GM20431 (cell line): ENCODE results near the gene GPR150.

Experiments
- in situ Hi-C: fragments of 300-500 bp; cut with MseI, MboI; formaldehyde crosslinking; loops from one replicate; pipeline ENCODE4 v1.15.0; 2020; ENCODE audit warnings: low sequenced_read_pairs; ENCODE audit not compliant: unreplicated experiment

Gene GPR150

GRCh38 chr5:95621839-95622629 is 2.1 kb downstream of the GPR150 start:
- in situ Hi-C loops, result no loop called here

- in situ Hi-C loops, result no loop called here
These were observed 3.8 kb downstream of the GPR150 start for GRCh38 chr5:95623706-95624105.

GRCh38 chr5:95624368-95624767 is 4.5 kb downstream of the GPR150 start:
- in situ Hi-C loops, result no loop called here

GRCh38 chr5:95626701-95627100 is 6.8 kb downstream of the GPR150 start:
- in situ Hi-C loops, result loop anchor here (25.0 kb wide), 1 partner anchor 211 kb away; no protein-coding TSS in a partner anchor

GRCh38 chr5:95627971-95628810 is 8.3 kb downstream of the GPR150 start:
- in situ Hi-C loops, result loop anchor here (25.0 kb wide), 1 partner anchor 209 kb away; no protein-coding TSS in a partner anchor

- in situ Hi-C loops, result loop anchor here (25.0 kb wide), 1 partner anchor 208 kb away; no protein-coding TSS in a partner anchor
These were observed 9.0 kb downstream of the GPR150 start for GRCh38 chr5:95628933-95629332.

- in situ Hi-C loops, result loop anchor here (25.0 kb wide), 1 partner anchor 207 kb away; no protein-coding TSS in a partner anchor
These were observed 10.6 kb downstream of the GPR150 start for GRCh38 chr5:95630394-95630917.

GRCh38 chr5:95631255-95631958 is 11.5 kb downstream of the GPR150 start:
- in situ Hi-C loops, result loop anchor here (25.0 kb wide), 1 partner anchor 206 kb away; no protein-coding TSS in a partner anchor

- in situ Hi-C loops, result loop anchor here (25.0 kb wide), 1 partner anchor 205 kb away; no protein-coding TSS in a partner anchor
These were observed 12.2 kb downstream of the GPR150 start for GRCh38 chr5:95631991-95632675.

- in situ Hi-C loops, result loop anchor here (25.0 kb wide), 1 partner anchor 204 kb away; no protein-coding TSS in a partner anchor
These were observed 13.1 kb downstream of the GPR150 start for GRCh38 chr5:95632942-95633341.

- in situ Hi-C loops, result loop anchor here (25.0 kb wide), 1 partner anchor 204 kb away; no protein-coding TSS in a partner anchor
These were observed 13.8 kb downstream of the GPR150 start for GRCh38 chr5:95633671-95634070.

- in situ Hi-C loops, result loop anchor here (25.0 kb wide), 1 partner anchor 203 kb away; no protein-coding TSS in a partner anchor
These were observed 14.2 kb downstream of the GPR150 start for GRCh38 chr5:95634081-95634480.

- in situ Hi-C loops, result loop anchor here (25.0 kb wide), 1 partner anchor 199 kb away; no protein-coding TSS in a partner anchor
These were observed 18.7 kb downstream of the GPR150 start for GRCh38 chr5:95638632-95639031.

GRCh38 chr5:95641741-95642220 is 21.9 kb downstream of the GPR150 start:
- in situ Hi-C loops, result loop anchor here (25.0 kb wide), 1 partner anchor 196 kb away; no protein-coding TSS in a partner anchor

- in situ Hi-C loops, result loop anchor here (25.0 kb wide), 1 partner anchor 194 kb away; no protein-coding TSS in a partner anchor
These were observed 23.3 kb downstream of the GPR150 start for GRCh38 chr5:95643152-95643551.

- in situ Hi-C loops, result loop anchor here (25.0 kb wide), 1 partner anchor 193 kb away; no protein-coding TSS in a partner anchor
These were observed 24.6 kb downstream of the GPR150 start for GRCh38 chr5:95644351-95645042.

- in situ Hi-C loops, result loop anchor here (25.0 kb wide), 1 partner anchor 191 kb away; no protein-coding TSS in a partner anchor
These were observed 26.3 kb downstream of the GPR150 start for GRCh38 chr5:95646226-95646568.
